SIG-M5 (cell line): Measurements from ENCODE around the gene CLEC14A.

Experiments
- DNase-seq: peaks from one replicate; lab custom pipeline; 2025; lab: John Stamatoyannopoulos, UW

CLEC14A gene

DNA sequence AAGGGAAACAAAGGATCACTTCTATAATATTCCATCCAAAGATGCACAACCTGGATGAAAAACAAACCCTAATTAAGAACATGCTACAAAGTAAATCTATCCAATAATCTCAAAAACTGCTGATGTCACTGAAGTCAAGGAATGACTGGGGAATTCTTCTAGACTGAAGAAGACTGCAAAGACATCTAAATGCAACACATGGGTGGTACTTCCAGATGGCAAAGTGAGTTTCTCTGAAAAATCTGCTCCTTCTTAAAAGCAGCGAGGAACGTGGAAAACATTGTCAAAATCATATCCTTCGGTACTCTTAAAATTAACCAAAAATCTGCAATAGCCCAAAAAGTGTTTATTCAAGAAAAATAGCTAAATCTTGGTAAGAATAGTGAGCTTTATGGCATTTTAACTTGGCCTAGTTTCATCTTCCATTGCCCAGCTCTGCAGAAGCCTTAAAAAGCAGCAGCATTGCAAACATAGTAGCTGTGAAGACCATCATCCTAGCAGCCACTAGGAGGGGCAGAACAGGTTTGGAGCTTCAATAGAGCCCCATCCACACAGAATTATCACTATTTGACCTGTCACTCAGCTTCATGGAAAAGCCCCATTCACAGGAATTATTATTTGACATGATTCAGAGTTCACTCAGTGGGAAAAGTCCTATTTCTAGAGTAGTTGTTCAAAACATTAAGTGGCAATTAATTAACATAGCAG, 7.4 kb downstream of the CLEC14A start:
- DNase-seq: no peak

DNA sequence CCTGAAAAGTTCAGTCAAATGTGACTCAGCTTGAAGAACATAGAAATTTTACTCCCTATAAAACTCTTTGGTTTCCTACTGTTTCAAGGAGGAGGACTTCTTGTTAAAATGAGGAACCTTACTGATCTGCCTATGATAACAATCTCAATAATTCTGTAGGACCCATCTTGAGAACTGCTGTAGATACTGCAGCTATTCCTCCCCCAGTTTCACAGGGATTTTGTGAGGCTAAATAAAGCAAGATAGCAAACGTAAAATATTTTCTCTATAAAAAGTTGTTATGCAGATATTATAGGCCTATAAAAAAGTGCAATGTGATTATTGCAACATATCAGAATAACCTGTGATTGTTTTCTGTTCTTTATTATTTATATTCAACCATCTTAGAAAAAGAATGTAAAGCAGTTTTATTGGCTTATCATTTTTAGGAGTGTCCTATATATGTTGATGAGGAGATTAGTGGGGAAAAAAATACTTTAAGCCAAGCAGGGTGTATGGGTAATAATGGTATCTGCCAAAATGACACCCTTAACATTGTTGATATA, 12.1 kb downstream of the CLEC14A start:
- no peak for DNase-seq

DNA sequence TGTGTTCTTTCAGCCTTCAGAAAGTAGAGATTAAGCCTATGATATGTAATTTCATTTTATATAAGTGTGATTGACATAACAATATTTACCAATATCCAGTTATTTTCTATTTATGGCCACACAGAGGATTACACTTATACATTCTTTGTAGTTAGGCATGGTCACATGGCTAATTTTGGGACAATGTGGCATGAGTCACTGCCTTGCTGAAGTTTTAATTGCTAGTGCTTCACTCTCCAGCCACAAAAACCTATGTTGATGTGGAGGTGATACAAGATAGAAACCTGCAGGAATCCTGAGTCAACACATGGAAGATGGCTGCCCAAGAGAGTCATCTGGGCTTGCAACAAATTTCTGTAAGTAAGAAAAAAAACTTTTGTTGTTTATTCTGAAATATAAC, 17.0 kb downstream of the CLEC14A start:
- DNase-seq: no peak

DNA sequence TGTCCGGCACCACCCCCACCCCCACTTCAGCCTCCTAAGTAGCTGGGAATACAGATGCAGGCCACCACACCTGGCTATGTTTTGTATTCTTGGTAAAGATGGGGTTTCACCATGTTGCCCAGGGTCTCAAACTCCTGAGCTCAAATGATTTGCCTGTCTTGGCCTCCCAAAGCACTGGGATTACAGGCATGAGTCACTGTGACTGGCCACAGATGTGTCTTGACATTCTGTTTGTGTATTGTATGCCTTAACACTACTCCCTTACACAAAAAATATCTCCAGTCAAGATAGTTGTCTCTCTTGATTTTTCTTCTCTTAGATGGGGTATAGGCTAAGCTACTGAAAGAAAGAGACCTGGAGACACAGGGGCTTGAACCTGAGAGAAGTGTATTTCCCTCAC, 17.6 kb downstream of the CLEC14A start:
- no peak for DNase-seq

DNA sequence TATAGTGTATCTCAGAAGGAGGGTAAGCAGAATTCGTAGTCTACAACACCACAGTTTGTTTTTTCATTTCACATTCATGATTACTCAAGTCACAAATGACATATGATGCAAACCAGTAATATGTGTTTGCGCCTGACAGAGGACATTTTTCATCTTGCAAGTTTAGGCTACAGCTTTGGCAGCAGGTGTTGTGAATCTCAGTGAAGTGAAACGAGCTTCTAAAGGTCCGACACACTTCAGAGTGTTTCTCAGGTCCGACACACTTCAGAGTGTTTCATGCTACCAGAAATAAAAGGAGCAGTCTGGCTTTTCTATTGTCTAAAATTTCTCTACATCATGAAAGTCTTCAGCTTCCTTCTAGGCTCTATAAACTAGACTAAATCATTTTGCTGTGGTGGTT, 22.7 kb downstream of the CLEC14A start:
- no peak for DNase-seq

DNA sequence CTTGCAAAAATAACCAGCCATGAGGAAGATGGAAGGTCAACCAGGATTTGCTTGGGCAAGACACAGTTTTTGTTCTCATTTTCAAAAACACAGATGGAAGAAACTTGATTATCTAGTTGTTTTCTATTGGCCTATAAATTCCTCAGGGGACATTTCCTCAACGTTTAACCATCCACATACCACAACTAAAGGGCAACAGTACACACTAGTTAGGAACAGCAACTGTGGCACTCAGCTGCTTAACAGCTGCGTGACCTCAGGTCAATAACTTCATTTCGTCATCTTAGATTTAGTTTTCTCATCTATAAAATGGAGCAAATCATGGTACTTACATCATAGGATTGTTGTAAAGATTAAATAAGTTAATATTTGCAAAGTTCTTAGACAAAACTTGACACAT, 29.5 kb downstream of the CLEC14A start:
- DNase-seq: no peak

DNA sequence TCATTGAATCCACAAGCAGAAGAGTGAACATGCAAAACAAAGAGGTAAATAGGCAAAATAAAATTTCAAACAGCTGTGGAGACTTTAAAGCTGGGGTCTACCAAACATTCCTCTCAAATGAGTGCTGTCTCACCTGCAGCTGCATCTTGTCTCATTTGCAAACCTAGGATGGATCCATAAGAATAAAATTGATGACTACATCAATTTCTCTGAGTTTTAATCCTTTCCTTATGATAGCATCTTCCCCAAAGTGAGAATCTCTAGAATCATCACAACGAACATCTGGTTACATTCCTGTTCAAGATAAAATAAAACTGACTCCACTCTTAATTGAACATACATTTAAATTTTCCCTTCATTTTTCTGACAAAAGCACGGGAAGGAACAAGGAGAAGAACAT, 29.9 kb downstream of the CLEC14A start:
- no peak for DNase-seq

DNA sequence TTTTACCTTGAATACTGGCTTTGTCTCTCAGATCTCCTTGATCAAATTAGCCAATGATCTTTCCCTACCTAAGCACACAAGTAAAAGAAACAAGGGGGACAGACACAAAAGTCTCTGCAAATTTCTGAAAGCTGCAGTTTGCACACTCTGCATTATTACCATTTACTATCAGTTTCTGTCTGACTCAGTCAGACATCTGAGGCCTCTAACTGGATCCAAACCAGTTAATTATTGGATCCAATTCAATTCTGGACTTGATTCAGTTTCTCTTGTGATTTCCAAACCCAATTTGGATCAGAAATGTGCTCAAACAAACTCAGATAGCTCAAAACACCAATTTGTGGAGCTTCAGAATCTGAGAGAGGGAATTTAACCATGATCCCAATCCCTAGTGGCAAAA, 31.6 kb downstream of the CLEC14A start:
- no peak for DNase-seq

DNA sequence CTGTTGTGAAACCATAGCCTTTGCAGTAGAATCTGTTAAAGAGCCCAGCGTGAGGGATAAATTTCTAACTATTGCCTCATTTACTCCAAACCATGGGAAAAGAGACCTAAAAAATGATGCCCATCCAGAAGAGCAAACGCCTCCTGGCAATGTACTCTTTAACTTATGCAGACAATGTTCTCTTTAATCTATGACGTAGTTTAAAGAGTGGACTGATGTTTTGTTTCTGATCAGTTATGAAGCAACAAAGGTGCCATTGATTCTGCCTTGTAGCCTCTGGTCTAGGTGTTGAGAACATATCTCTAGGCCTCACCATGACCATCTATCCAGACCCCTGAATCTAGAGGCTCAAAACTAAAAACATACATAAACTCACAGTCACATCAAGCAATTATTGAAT, 34.8 kb downstream of the CLEC14A start:
- DNase-seq: no peak

DNA sequence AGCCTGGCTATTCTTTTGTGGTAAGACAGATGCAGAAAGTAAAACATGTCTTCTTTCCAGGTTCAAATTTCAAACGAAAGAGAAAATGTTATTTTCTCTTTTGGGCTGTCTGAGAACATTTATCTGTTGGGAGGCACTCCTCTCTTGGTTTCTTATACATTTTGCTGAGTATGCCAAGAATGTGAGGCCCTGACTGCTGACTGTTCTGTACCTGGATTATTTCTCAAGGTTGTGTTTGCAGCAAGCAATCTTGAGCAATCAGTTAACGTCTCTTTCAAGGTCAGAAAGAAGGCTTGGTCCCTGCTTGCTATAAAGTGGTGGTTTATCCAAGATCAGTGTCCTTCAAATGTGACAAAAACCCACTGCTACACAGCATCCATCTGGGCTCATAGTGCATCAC, 38.3 kb downstream of the CLEC14A start:
- no peak for DNase-seq

DNA sequence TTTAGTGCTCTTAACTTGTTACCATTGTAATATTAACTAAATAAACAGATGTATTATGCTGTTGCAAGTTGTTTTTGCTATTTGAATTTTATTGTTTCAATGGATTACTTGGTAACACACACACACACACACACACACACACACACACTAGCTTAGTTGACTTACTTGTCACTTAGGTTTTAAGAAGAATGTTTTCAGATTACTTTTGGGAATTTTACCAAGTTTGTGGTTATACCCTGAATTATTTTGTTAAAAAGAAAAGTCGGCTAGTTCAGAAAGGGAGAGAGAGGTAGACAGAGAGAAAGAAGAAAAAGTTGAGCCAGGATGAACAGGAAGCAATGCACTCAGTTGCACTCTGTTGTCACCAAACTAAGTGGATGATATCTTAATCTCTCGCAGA, 42.9 kb downstream of the CLEC14A start:
- no peak for DNase-seq

DNA sequence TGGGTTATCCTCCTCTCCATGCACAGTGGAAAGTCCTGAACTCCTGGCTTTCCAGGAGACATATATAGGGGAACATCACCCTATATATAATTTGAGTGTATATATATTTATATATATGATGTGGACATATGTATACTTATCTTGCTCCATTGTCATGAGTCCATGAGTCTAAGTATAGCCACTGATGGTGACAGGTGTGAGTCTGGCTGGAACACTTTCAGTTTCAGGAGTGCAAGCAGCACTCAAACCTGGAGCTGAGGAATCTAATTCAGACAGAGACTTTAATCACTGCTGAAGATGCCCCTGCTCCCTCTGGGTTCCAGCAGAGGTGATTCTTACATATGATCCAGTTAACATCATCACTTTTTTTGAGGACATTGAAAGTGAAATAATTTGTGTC, 43.8 kb downstream of the CLEC14A start:
- DNase-seq: no peak

DNA sequence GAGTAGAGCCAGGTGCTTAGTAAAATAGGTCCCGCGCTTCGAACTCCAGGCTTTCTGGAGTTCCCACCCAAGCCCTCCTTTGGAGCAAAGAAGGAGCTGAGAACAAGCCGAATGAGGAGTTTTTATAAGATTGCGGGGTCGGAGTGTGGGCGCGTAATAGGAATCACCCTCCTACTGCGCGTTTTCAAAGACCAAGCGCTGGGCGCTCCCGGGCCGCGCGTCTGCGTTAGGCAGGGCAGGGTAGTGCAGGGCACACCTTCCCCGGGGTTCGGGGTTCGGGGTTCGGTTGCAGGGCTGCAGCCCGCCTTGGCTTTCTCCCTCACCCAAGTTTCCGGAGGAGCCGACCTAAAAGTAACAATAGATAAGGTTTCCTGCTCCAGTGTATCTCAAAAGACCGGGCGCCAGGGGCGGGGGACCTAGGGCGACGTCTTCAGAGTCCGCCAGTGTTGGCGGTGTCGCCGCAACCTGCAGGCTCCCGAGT, 44.6 kb downstream of the CLEC14A start:
- DNase-seq: no peak

DNA sequence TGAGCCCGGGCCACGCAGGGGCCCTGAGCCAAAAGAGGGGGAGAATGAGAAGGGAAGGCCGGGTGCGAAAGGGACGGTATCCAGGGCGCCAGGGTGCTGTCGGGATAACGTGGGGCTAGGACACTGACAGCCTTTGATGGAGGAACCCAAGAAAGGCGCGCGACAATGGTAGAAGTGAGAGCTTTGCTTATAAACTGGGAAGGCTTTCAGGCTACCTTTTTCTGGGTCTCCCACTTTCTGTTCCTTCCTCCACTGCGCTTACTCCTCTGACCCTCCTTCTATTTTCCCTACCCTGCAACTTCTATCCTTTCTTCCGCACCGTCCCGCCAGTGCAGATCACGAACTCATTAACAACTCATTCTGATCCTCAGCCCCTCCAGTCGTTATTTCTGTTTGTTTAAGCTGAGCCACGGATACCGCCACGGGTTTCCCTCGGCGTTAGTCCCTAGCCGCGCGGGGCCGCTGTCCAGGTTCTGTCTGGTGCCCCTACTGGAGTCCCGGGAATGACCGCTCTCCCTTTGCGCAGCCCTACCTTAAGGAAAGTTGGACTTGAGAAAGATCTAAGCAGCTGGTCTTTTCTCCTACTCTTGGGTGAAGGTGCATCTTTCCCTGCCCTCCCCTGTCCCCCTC, 45.2 kb downstream of the CLEC14A start:
- DNase-seq: no peak

DNA sequence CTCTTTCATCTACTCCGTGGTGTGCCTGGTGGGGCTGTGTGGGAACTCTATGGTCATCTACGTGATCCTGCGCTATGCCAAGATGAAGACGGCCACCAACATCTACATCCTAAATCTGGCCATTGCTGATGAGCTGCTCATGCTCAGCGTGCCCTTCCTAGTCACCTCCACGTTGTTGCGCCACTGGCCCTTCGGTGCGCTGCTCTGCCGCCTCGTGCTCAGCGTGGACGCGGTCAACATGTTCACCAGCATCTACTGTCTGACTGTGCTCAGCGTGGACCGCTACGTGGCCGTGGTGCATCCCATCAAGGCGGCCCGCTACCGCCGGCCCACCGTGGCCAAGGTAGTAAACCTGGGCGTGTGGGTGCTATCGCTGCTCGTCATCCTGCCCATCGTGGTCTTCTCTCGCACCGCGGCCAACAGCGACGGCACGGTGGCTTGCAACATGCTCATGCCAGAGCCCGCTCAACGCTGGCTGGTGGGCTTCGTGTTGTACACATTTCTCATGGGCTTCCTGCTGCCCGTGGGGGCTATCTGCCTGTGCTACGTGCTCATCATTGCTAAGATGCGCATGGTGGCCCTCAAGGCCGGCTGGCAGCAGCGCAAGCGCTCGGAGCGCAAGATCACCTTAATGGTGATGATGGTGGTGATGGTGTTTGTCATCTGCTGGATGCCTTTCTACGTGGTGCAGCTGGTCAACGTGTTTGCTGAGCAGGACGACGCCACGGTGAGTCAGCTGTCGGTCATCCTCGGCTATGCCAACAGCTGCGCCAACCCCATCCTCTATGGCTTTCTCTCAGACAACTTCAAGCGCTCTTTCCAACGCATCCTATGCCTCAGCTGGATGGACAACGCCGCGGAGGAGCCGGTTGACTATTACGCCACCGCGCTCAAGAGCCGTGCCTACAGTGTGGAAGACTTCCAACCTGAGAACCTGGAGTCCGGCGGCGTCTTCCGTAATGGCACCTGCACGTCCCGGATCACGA, 46.0 kb downstream of the CLEC14A start:
- DNase-seq: no peak

DNA sequence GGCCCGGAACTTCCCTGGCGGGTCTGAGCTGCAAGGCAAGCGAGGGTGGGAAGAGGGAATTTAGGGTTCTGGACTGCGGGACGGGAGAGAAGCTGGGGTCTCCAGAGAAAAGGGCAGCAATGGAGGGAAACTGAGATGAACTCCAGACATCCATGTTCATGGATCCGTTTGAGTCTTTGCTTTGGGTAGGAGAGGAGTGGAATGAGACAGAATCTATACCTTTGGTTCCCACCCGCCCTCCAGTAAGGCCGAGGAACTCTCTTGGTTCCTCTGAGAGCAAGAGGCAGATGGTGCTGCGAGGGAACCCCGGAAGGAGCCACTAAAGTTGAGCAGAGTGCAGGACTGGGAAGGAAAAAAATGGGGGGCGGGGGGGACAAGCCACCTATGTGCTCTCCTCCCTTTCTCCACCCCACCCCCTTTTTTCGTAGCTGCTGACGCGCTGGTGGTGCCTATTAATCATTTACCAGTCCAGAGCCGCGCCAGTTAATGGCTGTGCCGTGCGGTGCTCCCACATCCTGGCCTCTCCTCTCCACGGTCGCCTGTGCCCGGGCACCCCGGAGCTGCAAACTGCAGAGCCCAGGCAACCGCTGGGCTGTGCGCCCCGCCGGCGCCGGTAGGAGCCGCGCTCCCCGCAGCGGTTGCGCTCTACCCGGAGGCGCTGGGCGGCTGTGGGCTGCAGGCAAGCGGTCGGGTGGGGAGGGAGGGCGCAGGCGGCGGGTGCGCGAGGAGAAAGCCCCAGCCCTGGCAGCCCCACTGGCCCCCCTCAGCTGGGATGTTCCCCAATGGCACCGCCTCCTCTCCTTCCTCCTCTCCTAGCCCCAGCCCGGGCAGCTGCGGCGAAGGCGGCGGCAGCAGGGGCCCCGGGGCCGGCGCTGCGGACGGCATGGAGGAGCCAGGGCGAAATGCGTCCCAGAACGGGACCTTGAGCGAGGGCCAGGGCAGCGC, 47.0 kb downstream of the CLEC14A start:
- no peak for DNase-seq

DNA sequence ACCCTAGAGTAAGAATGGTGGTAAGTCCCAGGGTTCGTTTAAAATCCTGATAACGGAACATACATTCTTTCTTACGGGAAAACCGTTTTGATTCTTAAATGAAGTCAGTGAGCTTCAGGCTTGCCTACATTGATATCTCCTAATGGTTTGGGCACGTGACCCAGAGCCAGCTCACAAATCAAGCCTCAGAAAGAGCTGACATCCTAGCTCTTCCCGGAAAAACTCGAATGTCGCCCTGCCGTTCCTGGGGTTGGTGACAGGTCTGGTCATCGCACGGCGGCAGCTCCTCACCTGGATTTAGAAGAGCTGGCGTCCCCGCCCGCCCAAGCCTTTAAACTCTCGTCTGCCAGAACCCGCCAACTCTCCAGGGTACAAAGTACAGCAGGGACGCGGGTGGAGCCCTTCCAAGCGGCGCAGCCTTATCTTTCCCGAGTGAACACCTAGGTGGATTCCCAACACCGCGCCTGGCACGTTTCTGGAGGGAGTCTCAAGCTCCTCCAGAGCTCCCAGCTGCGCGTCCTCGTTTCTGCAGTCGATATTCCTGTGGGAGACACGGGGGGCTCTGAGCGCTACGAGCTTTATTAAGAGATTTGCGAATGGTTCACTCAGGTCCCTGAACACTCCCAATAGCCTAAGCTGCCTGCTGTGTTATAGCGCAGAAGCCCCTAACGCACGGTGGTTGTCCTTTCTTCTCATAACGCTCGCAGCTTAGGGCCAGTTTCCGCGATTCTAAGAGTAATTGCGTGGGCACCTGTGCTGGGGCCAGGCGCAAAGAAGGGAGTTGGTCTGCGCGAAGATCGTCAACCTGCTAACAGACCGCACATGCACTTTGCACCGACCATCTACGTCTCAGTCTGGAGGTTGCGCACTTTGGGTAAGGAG, 47.9 kb downstream of the CLEC14A start, which contains the start of gene SSTR1:
Gene SSTR1, plus strand, starts transcription at position 169 of the 882 bp plus-strand sequence. CDS start 1,486 bp downstream, outside the sequence.
- DNase-seq: no peak

DNA sequence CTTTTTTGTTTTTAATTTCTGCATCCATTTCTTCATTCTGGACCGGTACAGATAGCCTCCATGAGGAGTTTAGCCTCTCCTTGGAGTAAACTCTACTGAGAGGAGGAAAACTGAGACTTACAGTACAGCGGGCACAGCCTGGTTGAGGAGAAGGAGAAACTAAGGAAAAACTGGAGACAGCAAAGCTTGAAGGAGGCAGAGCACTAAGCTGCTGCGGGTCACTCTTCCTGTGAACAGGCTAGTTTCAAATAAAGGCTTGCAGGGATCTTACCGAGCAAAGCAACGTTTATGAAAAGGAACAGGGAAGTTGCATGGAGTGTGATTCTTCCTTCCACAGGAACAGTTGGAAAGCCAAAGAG, 48.5 kb downstream of the CLEC14A start:
- DNase-seq: no peak

DNA sequence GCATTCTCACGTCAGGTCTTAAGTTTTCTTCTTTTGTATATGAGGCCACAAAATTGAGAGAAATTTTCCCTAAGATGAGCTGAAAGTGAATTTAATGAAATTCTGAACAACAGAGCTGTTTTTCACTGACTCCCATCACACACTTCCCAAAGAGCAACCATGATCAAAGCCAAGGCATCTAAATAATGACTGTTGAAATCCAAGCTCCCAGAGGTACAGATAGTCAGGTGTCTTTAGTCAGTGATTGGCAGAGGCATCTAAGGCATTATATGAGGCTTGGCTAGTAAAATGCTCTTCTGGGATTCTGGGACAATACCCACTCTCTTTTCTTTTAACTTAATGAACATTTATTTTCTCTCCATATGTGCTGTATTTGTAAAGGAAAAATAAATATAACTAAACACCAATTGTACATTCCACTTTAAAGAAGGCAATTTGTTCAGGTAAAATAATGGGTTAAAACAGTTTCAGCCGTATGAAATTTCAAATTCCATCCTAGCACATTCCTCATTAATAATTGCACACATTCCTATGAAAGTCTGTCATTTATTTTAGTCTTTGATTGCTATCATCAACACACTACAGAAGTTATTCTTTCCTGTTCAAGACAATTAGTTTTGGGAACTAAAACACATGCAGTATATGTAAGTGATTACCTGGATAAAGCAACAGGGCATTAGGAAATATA, 49.1 kb downstream of the CLEC14A start:
- DNase-seq: no peak
